ENCODE results near the gene RXRA. TPM values are rescaled to one million over a fixed set of nuclear protein-coding genes. Genes with fewer than 3 reads are reported as not detected.
A peak's percentile ranks its signal among the peaks of the same experiment; 100 is the strongest.

The RXRA gene
- polyA plus RNA-seq, 4 donors, result 30.8 to 83.5 (median 41.5) TPM

- FAIRE-seq, result no peak
- peaks cover 29 to 99% (median 34%) of the 10 kb centered on the region in 3 donors for H3K4me1 ChIP-seq (ENCODE audit: control insufficient read depth in 3 of 3, insufficient read depth in 2 of 3, low read depth in 1 of 3, low read length in 2 of 3)
Observed at GRCh38 chr9:134335061-134335460, 8.8 kb downstream of the RXRA start.

GRCh38 chr9:134335486-134336220 is 9.4 kb downstream of the RXRA start:
- H3K9me3 ChIP-seq (ENCODE audit: control insufficient read depth in 2 of 2, insufficient read depth in 1 of 2, low read depth in 1 of 2, low read length in 1 of 2), result no peaks in the 10 kb centered on the region
- H3K27ac ChIP-seq (ENCODE audit: low read depth in 1 of 3, low read length in 2 of 3), result peak overlapping the region; percentile 84 to 96 (median 92)
- H3K4me3 ChIP-seq (ENCODE audit: low read depth in 1 of 3, low read length in 3 of 3), result peak overlapping the region in 2 of 3 donors; percentile 11 to 32
- H3K4me1 ChIP-seq (ENCODE audit: control insufficient read depth in 3 of 3, insufficient read depth in 2 of 3, low read depth in 1 of 3, low read length in 2 of 3), result peaks cover 29 to 99% (median 32%) of the 10 kb centered on the region in 3 donors
- FAIRE-seq, result no peak
- no peaks in the 10 kb centered on the region for H3K27me3 ChIP-seq (ENCODE audit: control insufficient read depth in 3 of 3, insufficient read depth in 3 of 3, low read length in 3 of 3)
- DNase-seq, result peak; percentile 87 to 95
- H3K36me3 ChIP-seq (ENCODE audit: control insufficient read depth in 3 of 3, insufficient read depth in 2 of 3, low read depth in 1 of 3, low read length in 3 of 3), result peaks cover 0 to 70% (median 0%) of the 10 kb centered on the region in 3 donors
- 26 to 62% (median 34%) methylated on average over 17 to 20 of the region's 20 CpGs for WGBS, 3 donors

More at GRCh38 chr9:134335061-134335460, 8.8 kb downstream of the RXRA start:
- Histone ChIP-seq H3K27ac (ENCODE audit: low read depth in 1 of 3, low read length in 2 of 3) (peak overlapping the region; percentile 84 to 96 (median 92)), H3K4me3 (ENCODE audit: low read depth in 1 of 3, low read length in 3 of 3) (no peak overlapping the region), H3K36me3 (ENCODE audit: control insufficient read depth in 3 of 3, insufficient read depth in 2 of 3, low read depth in 1 of 3, low read length in 3 of 3) (peaks cover 0 to 69% (median 0%) of the 10 kb centered on the region in 3 donors), H3K9me3 (ENCODE audit: control insufficient read depth in 2 of 2, insufficient read depth in 1 of 2, low read depth in 1 of 2, low read length in 1 of 2) (no peaks in the 10 kb centered on the region), H3K27me3 (ENCODE audit: control insufficient read depth in 3 of 3, insufficient read depth in 3 of 3, low read length in 3 of 3) (no peaks in the 10 kb centered on the region)
- DNase-seq, result no peak
- WGBS, 3 donors, result 88 to 90% (median 89%) methylated on average over 2 of the region's 2 CpGs

- WGBS, 3 donors, result 9 to 44% (median 33%) methylated on average over 12 of the region's 12 CpGs
- peak; percentile 69 to 78 for DNase-seq
- H3K9me3 ChIP-seq (ENCODE audit: control insufficient read depth in 2 of 2, insufficient read depth in 1 of 2, low read depth in 1 of 2, low read length in 1 of 2), result no peaks in the 10 kb centered on the region
- peak overlapping the region; percentile 84 to 94 (median 92) for H3K27ac ChIP-seq (ENCODE audit: low read depth in 1 of 3, low read length in 2 of 3)
- peaks cover 32 to 99% (median 35%) of the 10 kb centered on the region in 3 donors for H3K4me1 ChIP-seq (ENCODE audit: control insufficient read depth in 3 of 3, insufficient read depth in 2 of 3, low read depth in 1 of 3, low read length in 2 of 3)
- H3K4me3 ChIP-seq (ENCODE audit: low read depth in 1 of 3, low read length in 3 of 3), result peak overlapping the region in 2 of 3 donors; percentile 11 to 32
- no peaks in the 10 kb centered on the region for H3K27me3 ChIP-seq (ENCODE audit: control insufficient read depth in 3 of 3, insufficient read depth in 3 of 3, low read length in 3 of 3)
- FAIRE-seq, result no peak
- peaks cover 0 to 70% (median 0%) of the 10 kb centered on the region in 3 donors for H3K36me3 ChIP-seq (ENCODE audit: control insufficient read depth in 3 of 3, insufficient read depth in 2 of 3, low read depth in 1 of 3, low read length in 3 of 3)
Observed at GRCh38 chr9:134336228-134336627, 10.0 kb downstream of the RXRA start.

- Histone ChIP-seq H3K4me3 (ENCODE audit: low read depth in 1 of 3, low read length in 3 of 3) (peak overlapping the region in 1 of 3 donors; percentile 32), H3K4me1 (ENCODE audit: control insufficient read depth in 3 of 3, insufficient read depth in 2 of 3, low read depth in 1 of 3, low read length in 2 of 3) (peaks cover 29 to 99% (median 39%) of the 10 kb centered on the region in 3 donors), H3K9me3 (ENCODE audit: control insufficient read depth in 2 of 2, insufficient read depth in 1 of 2, low read depth in 1 of 2, low read length in 1 of 2) (no peaks in the 10 kb centered on the region), H3K27ac (ENCODE audit: low read depth in 1 of 3, low read length in 2 of 3) (peak overlapping the region; percentile 84 to 94 (median 92)), H3K36me3 (ENCODE audit: control insufficient read depth in 3 of 3, insufficient read depth in 2 of 3, low read depth in 1 of 3, low read length in 3 of 3) (peaks cover 0 to 70% (median 0%) of the 10 kb centered on the region in 3 donors), H3K27me3 (ENCODE audit: control insufficient read depth in 3 of 3, insufficient read depth in 3 of 3, low read length in 3 of 3) (no peaks in the 10 kb centered on the region)
- no peak for DNase-seq
- WGBS, 3 donors, result 66 to 71% (median 67%) methylated on average over 8 of the region's 8 CpGs
- FAIRE-seq, result no peak
Observed at GRCh38 chr9:134336924-134337323, 10.7 kb downstream of the RXRA start.

- Histone ChIP-seq H3K27ac (ENCODE audit: low read depth in 1 of 3, low read length in 2 of 3) (no peak overlapping the region), H3K27me3 (ENCODE audit: control insufficient read depth in 3 of 3, insufficient read depth in 3 of 3, low read length in 3 of 3) (no peaks in the 10 kb centered on the region), H3K4me3 (ENCODE audit: low read depth in 1 of 3, low read length in 3 of 3) (no peak overlapping the region), H3K36me3 (ENCODE audit: control insufficient read depth in 3 of 3, insufficient read depth in 2 of 3, low read depth in 1 of 3, low read length in 3 of 3) (peaks cover 0 to 72% (median 0%) of the 10 kb centered on the region in 3 donors), H3K4me1 (ENCODE audit: control insufficient read depth in 3 of 3, insufficient read depth in 2 of 3, low read depth in 1 of 3, low read length in 2 of 3) (peaks cover 27 to 99% (median 35%) of the 10 kb centered on the region in 3 donors), H3K9me3 (ENCODE audit: control insufficient read depth in 2 of 2, insufficient read depth in 1 of 2, low read depth in 1 of 2, low read length in 1 of 2) (no peaks in the 10 kb centered on the region)
- DNase-seq (no peak), FAIRE-seq (no peak)
- WGBS, 3 donors, result 89 to 95% (median 91%) methylated on average over 13 of the region's 13 CpGs
Observed at GRCh38 chr9:134337469-134337868, 11.2 kb downstream of the RXRA start.

GRCh38 chr9:134338394-134339182 is 12.3 kb downstream of the RXRA start:
- Histone ChIP-seq H3K9me3 (ENCODE audit: control insufficient read depth in 2 of 2, insufficient read depth in 1 of 2, low read depth in 1 of 2, low read length in 1 of 2) (no peaks in the 10 kb centered on the region), H3K36me3 (ENCODE audit: control insufficient read depth in 3 of 3, insufficient read depth in 2 of 3, low read depth in 1 of 3, low read length in 3 of 3) (peaks cover 0 to 82% (median 0%) of the 10 kb centered on the region in 3 donors), H3K27ac (ENCODE audit: low read depth in 1 of 3, low read length in 2 of 3) (peak overlapping the region in 1 of 3 donors; percentile 15), H3K27me3 (ENCODE audit: control insufficient read depth in 3 of 3, insufficient read depth in 3 of 3, low read length in 3 of 3) (no peaks in the 10 kb centered on the region), H3K4me1 (ENCODE audit: control insufficient read depth in 3 of 3, insufficient read depth in 2 of 3, low read depth in 1 of 3, low read length in 2 of 3) (peaks cover 21 to 98% (median 32%) of the 10 kb centered on the region in 3 donors), H3K4me3 (ENCODE audit: low read depth in 1 of 3, low read length in 3 of 3) (no peak overlapping the region)
- WGBS, 3 donors, result 28 to 35% (median 30%) methylated on average over 26 to 27 of the region's 27 CpGs
- no peak for FAIRE-seq
- no peak for DNase-seq

GRCh38 chr9:134339183-134339806 is 13.0 kb downstream of the RXRA start:
- FAIRE-seq (no peak), DNase-seq (no peak)
- WGBS, 3 donors, result 38 to 41% (median 39%) methylated on average over 14 to 17 of the region's 17 CpGs
- Histone ChIP-seq H3K4me1 (ENCODE audit: control insufficient read depth in 3 of 3, insufficient read depth in 2 of 3, low read depth in 1 of 3, low read length in 2 of 3) (peaks cover 21 to 98% (median 31%) of the 10 kb centered on the region in 3 donors), H3K27ac (ENCODE audit: low read depth in 1 of 3, low read length in 2 of 3) (peak overlapping the region in 2 of 3 donors; percentile 15 to 30), H3K9me3 (ENCODE audit: control insufficient read depth in 2 of 2, insufficient read depth in 1 of 2, low read depth in 1 of 2, low read length in 1 of 2) (no peaks in the 10 kb centered on the region), H3K4me3 (ENCODE audit: low read depth in 1 of 3, low read length in 3 of 3) (no peak overlapping the region), H3K36me3 (ENCODE audit: control insufficient read depth in 3 of 3, insufficient read depth in 2 of 3, low read depth in 1 of 3, low read length in 3 of 3) (peaks cover 0 to 85% (median 0%) of the 10 kb centered on the region in 3 donors), H3K27me3 (ENCODE audit: control insufficient read depth in 3 of 3, insufficient read depth in 3 of 3, low read length in 3 of 3) (no peaks in the 10 kb centered on the region)

All from small intestine (tissue), 7 donors.